GM18499 (cell line): ENCODE measurements around the gene TNXB.
"Not testable (repeated sequence)": the region's sequence is repeated elsewhere in the genome, so short reads cannot be mapped to it uniquely, and the experiment has no call there.

Experiments
- ATAC-seq: cut with Tn5 transposase; IDR thresholded peaks from one replicate; pipeline ENCODE4 v1.9.1; 2021; ENCODE audit warnings: moderate number of reproducible peaks; ENCODE audit not compliant: insufficient read depth, unreplicated experiment

The TNXB gene

DNA sequence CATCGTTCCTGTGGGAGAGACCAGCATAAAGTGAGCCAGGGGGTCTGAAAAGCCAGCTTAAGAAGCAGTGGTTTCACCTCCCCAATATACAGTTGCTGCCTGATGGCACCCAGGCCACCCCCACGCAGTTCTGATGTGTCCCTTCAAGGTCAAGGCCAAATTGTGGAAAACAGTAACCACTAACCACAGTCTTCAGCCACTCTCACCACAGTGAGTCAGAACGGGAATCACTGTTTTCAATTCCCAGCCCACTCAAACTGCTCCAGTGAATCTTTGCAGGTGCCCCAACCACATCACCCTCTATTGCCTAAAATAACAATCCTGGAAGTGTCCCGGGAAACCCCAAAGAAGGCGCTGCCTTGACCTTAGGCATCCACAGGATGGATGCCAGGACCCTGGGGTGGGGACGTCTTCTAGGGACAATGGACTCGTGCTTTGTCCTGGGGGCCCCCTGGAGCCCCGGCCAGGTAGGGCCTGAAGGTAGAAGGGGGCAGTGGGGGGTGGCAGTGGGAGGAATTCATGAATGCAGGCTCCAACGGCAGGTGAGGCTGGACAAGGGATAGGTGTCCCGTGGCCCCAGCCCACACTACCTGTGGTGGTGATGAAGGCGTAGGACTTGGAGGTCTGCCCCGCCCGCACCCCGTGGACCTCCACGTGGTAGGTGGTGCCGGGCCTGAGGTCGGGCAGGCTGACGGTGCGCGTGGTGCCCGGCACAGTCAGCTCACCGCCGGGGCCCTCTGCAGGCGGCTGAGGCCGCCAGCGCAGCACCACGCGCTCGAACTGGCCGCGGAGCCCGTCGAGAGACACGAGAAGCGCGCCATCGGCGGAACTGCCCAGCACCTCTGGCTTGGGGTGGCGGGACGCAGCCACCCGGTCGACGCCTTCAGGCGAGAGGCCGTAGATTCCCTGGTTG lies 22.2 kb downstream of the TNXB start:
- no peak for ATAC-seq

DNA sequence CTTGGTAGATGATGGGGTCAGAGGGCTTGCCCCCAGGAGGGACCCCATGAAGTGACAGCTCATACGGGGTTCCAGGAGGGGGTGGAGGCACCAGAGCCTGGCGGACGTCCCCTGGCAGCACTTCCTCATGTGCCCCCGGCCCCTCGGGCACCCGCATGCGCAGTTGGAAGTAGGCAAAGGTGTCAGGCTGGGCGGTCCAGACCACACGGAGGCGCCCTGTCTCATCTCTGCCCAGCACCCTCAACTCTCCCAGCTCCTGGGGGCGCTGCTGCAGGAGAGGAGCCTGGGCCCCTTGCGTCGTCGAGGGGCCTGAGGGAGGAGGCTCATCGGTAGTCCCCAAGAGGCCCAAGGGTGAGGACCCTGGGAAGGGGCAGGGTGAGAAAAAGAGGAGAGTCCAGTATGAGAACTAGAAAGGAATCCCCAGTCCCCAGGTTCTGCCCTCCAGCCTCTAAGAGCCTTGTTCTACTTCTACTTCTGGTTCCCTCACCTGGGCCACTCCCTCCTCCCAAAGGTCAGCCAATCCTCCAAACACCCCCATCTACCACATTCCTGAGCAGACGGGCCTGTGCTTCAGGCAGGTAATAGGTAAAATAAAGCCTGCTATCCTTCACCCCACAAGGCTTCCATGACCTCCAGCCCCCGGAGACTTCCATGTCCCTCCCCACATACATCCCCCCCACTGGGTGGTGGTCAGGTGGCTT lies 23.2 kb downstream of the TNXB start:
- no peak for ATAC-seq

DNA sequence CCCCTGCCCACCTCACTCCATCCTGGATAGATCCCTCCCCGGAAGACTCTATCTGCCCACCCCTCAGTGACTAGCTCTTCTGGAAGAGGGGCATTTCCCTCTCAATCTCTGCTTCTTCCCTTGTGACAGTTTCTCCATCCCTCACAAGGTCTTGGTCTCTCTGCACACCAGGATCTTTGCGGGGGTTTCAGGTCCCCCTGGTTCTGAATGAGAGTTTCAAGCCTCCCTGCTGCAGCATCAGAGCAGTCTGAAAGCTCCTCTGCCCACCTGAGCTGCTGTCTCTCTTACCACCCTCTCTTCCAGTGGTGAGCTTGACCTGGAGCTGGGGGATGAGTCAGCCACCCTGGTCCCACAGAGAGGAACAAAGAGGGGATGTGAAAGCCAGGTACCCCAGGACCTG lies 24.4 kb downstream of the TNXB start:
- ATAC-seq, result no peak

DNA sequence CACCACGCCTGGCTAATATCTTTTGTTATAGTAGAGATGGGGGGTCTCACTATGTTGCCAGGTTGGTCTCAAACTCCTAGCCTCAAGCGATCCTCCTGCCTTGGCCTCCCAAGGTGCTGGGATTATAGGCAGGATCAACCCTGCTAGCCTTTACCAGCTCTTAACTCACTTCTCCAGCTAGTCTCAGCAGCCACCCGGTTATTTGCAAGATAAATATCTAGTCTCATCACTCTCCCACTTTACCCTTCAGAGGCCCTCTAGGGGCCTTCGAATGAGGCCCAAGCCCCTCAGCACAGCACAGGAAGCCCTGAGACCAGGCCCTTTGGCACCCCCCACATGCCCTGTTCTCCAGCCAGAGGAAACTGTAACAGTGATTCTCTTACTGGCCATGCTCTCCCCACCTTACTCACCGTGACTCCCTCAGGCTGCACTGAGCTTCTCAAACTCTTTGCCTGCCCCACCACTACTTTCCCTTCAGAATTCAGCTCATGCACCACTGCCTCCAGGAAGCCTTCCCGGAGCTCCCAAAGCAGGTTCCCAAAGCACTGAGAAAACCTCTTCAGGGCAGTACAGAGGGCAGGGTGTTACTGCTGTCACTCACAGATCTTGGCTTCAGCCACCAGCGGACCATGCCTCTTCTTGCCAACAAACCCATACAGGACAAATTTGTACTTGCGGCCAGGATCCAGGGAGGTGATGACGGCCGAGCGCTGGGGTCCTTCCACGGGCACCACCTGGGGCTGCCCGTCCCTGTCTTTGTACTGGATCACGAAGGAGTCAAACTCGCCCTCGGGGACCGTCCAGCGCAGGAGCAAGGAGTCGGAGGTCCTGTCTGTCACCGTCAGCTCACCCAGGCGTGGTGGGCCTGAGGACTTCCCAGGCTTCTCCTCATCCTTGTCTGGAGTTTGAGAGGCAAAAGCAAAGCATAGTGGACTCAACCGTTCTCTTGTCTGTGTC lies 25.0 kb downstream of the TNXB start:
- no peak for ATAC-seq

DNA sequence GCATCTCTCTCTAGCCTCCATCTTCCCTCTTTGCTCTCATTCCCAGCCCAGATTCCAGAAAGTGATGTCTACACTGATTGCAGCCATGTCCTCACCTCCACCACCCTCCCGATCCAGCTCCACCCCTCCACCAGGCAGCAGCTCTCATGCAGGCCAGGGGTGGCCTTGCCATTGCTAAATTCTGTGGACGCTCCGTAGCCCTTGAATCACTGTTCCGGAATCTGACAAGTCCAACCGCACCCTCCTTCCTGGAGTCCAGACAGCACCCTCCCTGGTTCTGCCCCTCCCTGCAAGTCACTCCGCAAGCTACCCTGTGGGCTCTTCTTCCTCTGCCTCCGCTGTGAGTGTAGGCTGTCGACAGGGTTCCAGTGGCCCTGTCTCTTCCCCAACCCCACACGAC lies 26.2 kb downstream of the TNXB start:
- ATAC-seq, result no peak

DNA sequence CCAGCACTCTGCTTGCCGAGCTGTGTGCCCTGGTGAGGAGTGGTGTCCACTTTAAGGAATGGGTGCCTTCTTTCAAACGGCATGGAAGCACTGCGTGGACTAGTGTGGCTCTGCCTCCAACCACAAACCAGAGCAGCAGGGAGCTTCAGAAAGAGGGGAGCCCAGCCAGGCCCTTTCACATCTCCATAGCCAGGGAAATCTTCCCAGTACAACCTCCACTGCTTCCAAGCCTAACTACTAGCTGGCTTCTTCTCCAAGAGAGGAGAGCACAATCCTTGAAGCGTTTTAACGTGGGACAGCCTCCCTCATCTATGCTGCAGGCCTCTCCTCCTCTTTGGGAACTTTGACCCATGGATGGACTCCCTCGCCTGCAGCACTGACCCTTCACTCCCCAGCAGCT lies 26.7 kb downstream of the TNXB start:
- ATAC-seq, result no peak

DNA sequence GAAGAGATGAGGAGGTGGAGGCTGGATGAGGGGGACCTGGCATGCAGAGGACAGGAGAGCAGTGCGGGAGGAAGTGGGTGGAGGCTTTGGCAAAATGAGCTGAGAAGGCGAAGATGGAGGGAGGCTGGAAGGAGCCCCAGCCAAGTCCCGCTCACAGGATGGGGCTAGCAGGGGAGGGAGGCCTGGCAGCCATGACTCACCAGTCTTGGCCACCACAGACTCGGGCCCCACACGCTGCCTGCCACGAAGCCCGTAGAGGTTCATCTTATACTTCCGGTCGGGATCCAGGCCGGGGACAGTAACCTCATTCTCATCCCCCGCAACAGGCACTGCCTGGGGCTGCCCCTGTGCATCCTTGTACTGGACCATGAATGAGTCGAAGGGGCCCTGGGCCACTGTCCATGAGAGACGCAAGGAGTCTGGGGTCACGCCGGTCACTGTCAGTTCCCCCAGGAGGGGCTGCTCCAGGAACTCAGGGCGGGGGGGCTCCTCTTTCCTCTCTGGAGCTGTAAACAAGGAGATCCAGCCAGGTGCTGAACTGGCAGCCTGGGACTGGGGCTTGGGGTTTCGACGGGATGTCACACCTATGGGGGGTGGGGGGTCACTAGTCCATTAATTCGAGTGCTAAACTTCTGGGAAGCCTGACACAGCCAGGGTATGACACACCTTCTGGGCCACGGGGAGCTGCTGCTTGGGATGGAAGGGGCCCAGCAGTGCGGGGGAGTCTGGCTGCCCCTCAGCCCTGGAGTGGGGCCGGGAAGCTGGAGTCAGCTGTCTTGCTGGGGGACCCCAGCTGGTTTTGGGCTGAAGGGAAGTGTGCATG lies 27.8 kb downstream of the TNXB start:
- no peak for ATAC-seq

DNA sequence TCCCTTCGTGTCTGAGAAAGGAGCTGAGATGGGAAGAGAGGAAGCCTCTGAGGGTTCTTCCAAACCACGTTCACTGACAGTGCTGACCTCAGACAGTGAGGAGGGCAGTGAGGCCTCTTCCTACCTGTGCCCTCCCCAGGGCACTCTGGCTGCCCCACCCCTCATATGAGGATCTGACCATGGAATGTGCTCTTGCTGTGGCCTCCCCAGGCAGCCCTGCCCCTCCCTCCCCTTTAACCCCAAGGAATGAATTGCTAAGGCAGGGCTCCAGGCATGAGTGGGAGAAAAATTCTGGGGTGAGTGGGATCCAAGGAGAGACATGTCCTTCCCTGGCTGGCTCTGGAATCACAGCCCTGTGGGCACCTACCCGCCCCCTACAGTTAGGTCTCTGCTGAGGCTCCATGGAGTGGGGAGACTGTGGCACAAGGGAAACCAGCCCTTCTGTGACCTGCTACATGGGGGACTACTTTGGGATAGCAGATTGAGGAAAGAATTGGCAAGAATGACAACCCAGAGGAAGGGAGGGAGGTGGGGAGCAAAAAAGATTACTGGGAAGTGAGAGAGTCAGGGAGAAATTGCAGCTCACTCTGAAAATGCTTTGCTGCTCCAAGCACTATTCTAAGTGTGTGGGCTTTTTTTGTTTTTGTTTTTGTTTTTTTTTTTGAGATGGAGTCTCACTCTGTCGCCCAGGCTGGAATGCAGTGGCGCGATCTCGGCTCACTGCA lies 29.4 kb downstream of the TNXB start:
- ATAC-seq, result no peak

DNA sequence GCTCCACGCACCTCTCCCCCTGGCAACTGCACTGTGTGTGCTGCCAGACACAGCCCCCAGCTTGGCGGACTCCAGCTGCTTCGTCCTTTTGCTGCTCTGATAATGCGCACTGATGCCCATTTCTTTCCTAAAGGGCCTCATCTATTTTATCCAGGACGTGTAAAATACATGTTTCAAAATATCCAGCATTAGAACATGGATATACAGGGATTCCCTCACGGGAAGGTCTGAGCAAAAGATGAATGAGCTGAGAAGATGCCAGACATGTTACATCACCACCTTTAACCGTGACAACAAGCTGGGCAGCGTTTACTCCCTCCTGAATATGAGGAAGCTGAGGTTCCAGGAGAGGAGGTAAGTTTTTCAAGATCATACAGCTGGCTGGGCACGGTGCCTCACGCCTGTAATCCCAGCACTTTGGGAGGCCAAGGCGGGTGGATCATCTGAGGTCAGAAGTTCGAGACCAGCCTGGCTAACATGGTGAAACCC lies 32.8 kb downstream of the TNXB start:
- no peak for ATAC-seq

DNA sequence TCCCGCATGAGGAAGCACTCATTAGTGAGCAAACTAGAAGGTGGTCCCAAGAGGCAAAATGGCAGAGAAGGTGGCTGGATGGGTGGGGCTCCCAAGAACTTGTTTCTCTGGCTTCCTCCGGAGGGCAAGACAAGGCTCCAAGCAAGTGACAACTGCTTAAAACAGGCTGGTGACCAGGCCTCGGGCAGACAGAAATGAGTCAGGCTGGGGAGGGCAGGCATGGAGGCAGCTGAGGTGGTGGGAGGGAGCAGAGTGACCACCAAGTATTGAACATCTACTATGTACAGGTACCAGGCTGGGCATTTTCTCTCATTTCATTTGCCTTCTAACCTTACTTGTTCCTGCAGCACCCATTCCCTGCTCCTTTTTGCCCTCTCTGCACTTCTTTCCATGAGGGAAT lies 33.4 kb downstream of the TNXB start:
- no peak for ATAC-seq

DNA sequence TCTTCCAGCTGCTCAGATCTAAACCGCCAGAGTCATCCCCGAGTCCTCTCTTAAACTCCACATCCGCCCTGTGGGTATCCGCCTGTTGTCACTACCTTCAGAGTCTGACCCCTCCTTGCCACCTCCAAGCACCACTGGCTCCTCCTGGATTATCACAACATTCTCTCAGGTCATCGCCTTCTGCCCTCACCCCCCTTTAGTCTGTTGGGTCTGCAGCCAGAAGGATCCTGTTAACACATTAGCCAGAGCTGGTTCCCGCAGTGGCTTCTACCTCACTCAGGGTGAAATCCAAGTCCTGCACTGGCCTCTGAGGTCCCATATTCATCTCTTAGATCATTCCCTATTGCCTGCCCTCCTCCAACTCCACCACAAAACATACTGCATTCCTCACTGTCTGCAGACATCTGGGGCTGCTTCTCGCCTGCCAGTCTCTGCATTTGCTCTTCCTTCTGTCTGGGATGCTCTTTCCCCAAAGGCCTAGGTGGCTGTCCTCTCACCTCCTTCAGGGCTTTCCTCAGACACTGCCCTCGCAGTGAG lies 34.1 kb downstream of the TNXB start:
- ATAC-seq, result no peak

DNA sequence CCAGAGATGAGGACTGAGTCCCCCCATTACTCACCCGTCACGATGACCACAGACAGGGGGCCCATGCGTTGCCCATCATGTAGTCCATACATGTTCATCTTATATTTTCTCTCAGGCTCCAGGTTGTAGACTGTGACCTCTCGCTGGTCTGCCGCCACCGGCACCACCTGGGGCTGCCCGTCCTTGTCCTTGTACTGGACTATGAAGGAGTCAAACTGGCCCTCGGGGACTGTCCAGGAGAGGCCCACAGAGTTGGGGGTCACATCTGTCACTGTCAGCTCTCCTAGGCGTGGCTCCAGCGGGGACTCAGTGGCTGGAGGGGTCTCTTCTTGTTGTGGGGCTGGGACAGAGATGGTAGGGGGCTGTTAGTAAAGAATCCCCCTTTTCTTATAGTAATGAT lies 35.5 kb downstream of the TNXB start:
- no peak for ATAC-seq

DNA sequence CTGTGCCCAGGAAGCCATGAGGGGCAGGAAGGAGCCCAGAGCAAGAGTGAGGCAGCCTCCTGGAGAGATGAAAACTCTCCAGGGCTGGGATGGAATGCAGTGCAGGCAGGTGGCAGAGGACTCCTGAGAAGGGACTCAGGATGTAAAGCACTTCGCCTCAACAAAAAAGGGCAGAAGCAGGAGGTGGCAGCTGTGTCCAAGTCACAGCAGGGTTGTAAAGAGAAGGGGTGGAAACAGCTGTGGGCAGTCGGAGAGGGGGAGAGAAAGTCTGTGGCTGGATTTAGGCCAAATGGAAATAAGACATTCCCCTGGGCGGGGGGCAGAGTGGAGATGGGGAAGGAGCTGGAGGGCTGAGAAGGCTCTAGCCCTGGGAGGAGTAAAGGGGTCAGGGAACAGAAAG lies 36.0 kb downstream of the TNXB start:
- no peak for ATAC-seq

DNA sequence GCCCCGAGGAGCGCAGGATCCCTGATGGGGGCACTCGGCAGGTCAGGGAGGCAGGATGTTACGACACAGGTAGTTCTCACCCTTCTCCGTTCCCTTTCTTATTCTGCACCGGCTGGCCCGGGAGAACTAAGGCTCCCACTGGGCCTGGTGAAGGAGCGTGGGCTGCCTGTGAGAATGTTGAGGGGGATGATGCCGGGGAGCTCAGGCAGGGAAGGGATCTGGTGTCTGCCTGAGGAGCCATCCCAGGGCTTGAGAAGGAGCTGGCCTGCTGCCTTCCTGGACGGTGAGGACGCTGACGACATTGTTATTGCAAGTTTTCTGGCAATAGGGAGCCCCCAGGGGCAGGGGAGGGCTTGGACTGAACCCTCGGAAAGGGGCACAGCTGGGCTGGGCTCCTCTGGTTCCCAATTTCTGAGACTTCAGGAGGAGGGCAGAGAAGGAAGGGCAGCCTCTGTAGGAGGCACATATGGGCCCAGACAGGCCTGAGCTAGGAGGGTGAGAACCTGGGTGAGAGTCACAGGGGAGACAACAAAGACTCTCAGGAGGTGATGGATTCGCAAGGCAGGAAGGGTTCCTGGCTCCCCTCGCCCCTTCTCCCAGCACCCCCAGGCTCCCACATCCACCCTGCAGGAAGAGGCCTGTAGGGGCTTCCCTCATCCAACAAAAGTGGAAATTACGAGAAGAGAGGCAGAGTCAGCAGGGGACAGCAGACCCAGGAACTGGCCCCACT lies 38.2 kb downstream of the TNXB start:
- no peak for ATAC-seq

DNA sequence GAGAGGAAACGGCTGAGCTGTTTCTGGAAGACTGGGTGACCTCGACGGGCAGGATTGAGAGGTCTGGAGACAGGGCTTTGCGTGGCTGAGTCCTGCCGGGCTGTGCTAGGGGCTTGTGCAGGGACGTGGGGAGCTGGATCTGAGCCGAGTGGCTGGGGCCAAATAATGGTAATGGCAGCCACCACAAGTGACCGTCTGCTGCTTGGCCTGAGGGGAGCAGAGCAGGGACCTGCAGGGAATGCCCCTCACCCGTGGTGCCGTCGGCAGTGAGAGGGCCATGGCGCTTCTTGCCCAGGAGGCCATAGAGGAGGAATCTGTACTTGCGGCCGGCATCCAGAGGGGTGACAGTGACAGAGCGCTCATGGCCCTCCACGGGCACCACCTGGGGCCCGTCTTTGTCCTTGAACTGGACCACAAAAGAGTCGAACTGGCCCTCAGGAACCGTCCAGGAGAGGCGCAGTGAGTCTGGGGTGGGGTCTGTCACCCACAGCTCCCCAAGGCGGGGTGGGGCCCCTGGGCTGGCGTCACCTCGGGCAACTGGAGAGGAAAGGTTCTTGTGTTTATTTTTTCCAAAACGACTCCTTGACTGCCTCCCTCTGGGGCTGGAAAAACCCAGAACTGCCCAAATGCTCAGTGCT lies 39.1 kb downstream of the TNXB start:
- ATAC-seq, result no peak

DNA sequence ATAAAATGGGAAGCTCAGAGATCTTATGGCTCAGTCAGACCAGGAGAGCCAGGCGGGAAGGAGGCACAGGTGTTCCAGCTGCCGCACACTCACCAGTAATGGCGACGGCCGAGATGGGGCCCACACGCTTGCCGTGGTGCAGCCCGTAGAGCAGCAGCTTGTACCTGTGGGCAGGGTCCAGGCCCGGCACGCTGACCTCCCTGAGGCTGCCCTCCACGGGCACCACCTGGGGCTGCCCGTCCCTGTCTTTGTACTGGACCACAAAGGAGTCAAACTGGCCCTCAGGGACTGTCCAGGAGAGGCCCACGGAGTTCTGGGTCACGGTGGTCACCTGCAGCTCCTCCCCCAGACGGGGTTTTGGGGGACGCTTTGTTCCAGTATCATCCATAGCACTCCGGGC lies 39.7 kb downstream of the TNXB start:
- no peak for ATAC-seq

DNA sequence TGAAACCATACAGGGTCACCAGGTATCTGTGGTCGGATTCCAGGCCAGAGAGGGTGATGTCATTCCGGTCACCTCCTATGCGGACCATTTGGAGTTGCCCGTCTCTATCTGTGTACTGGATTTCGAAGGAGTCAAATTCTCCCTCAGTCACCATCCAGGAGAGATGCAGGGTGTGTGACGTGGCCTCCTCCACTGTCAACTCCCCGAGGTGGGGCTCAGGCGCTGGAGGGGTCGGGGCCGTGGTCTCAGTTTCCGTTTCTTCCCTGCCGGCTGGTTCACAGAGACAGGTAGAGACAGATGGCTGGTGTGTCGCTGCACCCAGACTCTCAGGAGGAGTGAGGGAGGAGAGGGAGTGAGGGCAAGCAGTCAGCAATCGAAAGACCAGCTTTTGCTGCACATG lies 40.3 kb downstream of the TNXB start:
- no peak for ATAC-seq

DNA sequence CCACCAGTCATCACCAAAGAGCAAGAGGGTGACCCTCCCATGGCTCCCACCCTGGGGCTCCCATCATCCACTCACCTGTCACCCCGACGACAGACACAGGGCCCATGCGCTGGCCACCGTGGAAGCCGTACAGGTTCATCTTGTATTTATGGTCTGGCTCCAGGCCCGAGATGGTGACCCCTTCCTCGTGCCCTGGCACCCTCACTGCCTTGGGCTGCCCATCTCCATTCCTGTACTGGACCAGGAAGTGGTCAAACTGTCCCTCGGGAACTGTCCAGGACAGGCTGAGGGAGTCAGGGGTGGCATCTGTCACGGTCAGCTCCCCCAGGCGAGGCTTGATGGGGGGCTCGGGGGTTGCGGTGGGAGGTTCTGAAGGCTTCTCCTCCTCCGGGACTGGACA lies 40.8 kb downstream of the TNXB start:
- ATAC-seq, result not testable (repeated sequence)
